Measurements from ENCODE around the gene RNF26. TPM values are rescaled to one million over a fixed set of nuclear protein-coding genes. Genes with fewer than 3 reads are reported as not detected.
A peak's percentile ranks its signal among the peaks of the same experiment; 100 is the strongest.

The RNF26 gene
- total and polyA plus RNA-seq, 8 donors, result 22.0 to 37.0 (median 28.4) TPM

- Histone ChIP-seq H3K36me3 (no peaks in the 10 kb centered on the region), H3K27me3 (peaks cover 26 to 84% of the 10 kb centered on the region in 2 donors), H3K4me3 (no peak overlapping the region), H3K27ac (peak overlapping the region; percentile 67 to 79), H3K9me3 (no peaks in the 10 kb centered on the region), H3K4me1 (peaks cover 20 to 70% of the 10 kb centered on the region in 2 donors)
- intact Hi-C loops (cut with DNase I), result no loop called here
- ATAC-seq, result no peak
- TF ChIP-seq, protein P1, sequence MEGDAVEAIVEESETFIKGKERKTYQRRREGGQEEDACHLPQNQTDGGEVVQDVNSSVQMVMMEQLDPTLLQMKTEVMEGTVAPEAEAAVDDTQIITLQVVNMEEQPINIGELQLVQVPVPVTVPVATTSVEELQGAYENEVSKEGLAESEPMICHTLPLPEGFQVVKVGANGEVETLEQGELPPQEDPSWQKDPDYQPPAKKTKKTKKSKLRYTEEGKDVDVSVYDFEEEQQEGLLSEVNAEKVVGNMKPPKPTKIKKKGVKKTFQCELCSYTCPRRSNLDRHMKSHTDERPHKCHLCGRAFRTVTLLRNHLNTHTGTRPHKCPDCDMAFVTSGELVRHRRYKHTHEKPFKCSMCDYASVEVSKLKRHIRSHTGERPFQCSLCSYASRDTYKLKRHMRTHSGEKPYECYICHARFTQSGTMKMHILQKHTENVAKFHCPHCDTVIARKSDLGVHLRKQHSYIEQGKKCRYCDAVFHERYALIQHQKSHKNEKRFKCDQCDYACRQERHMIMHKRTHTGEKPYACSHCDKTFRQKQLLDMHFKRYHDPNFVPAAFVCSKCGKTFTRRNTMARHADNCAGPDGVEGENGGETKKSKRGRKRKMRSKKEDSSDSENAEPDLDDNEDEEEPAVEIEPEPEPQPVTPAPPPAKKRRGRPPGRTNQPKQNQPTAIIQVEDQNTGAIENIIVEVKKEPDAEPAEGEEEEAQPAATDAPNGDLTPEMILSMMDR (IDR thresholded peaks at IDR 0.05), result no peak
- DNase-seq, result no peak
Observed at GRCh38 chr11:119318240-119319135, 15.8 kb upstream of the RNF26 start.

DNA sequence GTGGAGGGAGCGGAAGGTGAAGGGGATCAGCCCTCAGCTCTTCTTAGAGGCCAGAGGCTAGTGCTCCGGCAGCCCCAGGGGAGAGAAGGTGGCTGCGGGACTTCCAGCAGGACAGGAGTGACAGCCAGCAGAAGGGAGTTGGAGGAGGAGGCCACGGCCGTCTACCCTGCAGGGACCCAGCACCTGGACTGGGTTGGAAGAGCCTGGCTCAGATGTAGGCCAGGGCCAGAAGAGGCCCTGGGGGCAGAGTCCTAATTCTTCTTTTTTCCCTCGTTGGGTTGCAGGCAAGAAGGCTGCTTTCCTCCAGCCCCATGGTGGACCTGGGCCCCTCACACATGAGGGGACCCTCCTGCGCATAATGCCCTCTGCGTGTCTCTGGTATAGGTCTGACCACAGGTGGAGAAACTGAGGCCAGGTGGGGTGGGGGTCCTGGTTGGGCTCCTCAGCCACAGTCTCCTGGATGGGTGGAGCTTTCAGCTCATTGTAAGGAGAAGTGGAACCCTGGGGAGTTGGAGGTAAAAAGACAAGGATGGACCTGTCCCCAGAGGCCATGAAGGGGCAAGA, 15.1 kb upstream of the RNF26 start:
- Histone ChIP-seq H3K4me1 (peaks cover 20 to 70% of the 10 kb centered on the region in 2 donors), H3K27me3 (peaks cover 26 to 80% of the 10 kb centered on the region in 2 donors), H3K36me3 (no peaks in the 10 kb centered on the region), H3K9me3 (no peaks in the 10 kb centered on the region), H3K4me3 (no peak overlapping the region), H3K27ac (peak overlapping the region; percentile 67 to 79)
- intact Hi-C loops (cut with DNase I), result no loop called here
- ATAC-seq (no peak), DNase-seq (no peak)
- TF ChIP-seq, protein P1 (IDR thresholded peaks at IDR 0.05), result no peak

DNA sequence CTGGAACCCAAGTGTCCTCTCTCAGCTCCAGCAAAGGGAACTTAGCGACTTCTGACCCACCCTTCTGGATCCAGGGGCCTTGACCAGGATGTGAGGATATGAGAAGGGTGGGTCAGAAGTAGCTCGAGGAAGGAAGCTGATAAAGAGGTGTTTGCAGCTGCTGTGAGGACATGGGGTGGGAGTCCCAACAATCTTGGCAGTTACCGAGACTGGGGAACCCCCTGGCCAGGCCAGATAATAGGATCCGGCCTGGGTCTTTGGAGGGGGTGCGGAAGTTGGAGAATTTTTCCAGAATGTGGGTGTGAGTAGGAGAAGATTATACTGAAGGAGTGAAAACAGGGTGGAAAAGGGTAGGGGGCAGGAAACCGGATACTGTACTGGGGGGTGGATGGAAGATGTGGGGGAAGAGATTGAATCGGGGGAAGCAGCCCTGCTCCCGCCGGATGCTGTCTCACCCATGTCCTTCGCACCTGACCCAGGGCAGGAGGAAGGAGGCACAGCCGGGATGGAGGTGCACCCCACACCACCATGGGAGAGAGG, 14.6 kb upstream of the RNF26 start:
- Histone ChIP-seq H3K4me1 (peaks cover 20 to 67% of the 10 kb centered on the region in 2 donors), H3K9me3 (no peaks in the 10 kb centered on the region), H3K4me3 (no peak overlapping the region), H3K27ac (peak overlapping the region; percentile 79 to 84), H3K27me3 (peaks cover 26 to 74% of the 10 kb centered on the region in 2 donors), H3K36me3 (no peaks in the 10 kb centered on the region)
- ATAC-seq, result no peak
- DNase-seq, result peak in 1 of 4 donors; percentile 47
- TF ChIP-seq, protein P1 (IDR thresholded peaks at IDR 0.05), result no peak
- intact Hi-C loops (cut with DNase I), result no loop called here

GRCh38 chr11:119320240-119320775, 14.0 kb upstream of the RNF26 start:
- peaks cover 22 to 69% of the 10 kb centered on the region in 2 donors for H3K27me3 ChIP-seq

More at GRCh38 chr11:119320240-119320775, 14.0 kb upstream of the RNF26 start:
- TF ChIP-seq, protein P1 (IDR thresholded peaks at IDR 0.05), result no peak
- Histone ChIP-seq H3K9me3 (no peaks in the 10 kb centered on the region), H3K36me3 (no peaks in the 10 kb centered on the region), H3K27ac (peak overlapping the region; percentile 79 to 84), H3K4me1 (peaks cover 20 to 62% of the 10 kb centered on the region in 2 donors), H3K4me3 (peak overlapping the region; percentile 40 to 44)
- intact Hi-C loops (cut with DNase I), result no loop called here
- ATAC-seq (no peak), DNase-seq (peak in 2 of 4 donors; percentile 47 to 58)
